ENCODE results near the gene RABGAP1L.

RABGAP1L gene

DNA sequence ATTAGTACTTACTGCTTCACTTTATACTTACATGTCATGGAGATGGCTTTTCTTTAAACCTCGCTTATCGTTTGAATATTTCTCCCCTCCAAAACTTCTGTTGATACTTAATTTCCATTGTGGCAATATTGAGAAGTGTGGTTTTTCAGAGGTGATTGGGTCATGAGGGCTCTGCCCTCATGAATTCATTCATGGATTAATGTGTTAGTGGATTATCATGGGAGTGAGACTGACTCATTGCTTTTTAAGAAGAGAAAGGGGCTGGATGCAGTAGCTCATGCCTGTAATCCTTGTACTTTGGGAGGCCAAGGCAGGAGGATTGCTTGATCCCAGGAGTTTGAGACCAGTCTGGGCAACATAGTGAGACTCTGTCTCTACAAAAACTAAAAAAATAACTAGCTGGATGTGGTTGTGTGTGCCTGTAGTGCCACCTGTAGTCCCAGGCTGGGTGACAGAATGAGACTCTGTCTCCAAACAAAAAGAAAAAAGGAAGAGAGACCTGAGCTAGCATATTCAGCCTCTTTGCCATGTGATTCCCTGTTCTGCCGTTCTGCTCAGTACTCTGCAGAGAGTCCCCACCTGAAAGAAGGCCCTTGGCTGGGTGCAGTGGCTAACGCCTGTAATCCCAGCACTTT lies 30.2 kb downstream of the RABGAP1L start:
- no peak overlapping the region for H3K4me3 ChIP-seq (ENCODE audit: low read depth, low read length)
- DNase-seq (ENCODE audit: low read depth), result no peak
- TF ChIP-seq, protein P1, sequence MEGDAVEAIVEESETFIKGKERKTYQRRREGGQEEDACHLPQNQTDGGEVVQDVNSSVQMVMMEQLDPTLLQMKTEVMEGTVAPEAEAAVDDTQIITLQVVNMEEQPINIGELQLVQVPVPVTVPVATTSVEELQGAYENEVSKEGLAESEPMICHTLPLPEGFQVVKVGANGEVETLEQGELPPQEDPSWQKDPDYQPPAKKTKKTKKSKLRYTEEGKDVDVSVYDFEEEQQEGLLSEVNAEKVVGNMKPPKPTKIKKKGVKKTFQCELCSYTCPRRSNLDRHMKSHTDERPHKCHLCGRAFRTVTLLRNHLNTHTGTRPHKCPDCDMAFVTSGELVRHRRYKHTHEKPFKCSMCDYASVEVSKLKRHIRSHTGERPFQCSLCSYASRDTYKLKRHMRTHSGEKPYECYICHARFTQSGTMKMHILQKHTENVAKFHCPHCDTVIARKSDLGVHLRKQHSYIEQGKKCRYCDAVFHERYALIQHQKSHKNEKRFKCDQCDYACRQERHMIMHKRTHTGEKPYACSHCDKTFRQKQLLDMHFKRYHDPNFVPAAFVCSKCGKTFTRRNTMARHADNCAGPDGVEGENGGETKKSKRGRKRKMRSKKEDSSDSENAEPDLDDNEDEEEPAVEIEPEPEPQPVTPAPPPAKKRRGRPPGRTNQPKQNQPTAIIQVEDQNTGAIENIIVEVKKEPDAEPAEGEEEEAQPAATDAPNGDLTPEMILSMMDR (IDR thresholded peaks at IDR 0.05; ENCODE audit: low read depth, low read length, missing control alignments), result peak; percentile 15

DNA sequence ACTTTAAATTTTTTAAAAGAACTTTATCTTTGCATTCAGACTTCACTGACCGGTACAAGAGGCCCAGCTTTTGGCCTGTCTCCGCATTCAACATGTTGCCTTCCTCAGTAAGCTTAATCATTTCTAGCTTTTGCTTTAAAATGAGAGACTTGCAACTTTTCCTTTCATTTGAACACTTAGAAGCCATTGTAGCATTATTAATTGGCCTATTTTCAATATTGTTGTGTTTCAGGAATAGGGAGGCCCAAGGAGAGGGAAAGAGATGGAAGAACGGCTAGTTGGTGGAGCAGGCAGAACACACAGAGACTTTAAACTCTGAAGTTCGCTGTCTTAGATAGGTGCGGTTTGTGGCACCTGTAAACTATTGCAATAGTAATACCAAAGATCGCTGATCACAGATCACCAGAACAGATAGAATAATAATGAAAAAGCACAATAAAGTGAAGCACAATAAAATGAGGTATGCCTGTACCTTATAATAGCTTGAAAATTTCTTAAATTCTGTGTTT lies 31.4 kb downstream of the RABGAP1L start:
- no peak overlapping the region for H3K4me3 ChIP-seq (ENCODE audit: low read depth, low read length)
- TF ChIP-seq, protein P1 (IDR thresholded peaks at IDR 0.05; ENCODE audit: low read depth, low read length, missing control alignments), result no peak
- DNase-seq (ENCODE audit: low read depth), result no peak

DNA sequence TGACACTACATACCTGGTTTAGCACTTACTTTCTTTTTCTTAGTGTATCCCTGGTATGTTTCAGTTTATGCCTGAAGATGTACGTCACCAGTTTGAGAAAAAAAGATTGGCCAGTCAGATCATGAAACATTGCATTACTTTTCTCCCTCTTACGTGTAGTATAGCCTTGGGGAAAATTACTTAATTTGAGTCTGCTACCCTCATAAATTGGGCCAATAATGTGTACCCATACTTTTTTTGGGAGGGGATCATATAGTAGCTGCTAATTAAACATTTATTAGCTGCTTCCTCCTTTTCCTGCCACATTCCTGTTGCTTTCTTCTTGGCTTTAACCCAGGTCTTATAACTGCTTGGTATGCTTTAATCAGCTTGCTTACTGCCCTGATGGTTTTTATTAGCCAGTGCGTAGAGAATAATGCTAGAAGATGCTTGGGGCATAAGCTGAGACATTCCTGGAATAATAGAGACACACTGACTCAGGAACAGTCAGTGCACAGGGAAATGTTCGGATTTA lies 32.1 kb downstream of the RABGAP1L start:
- no peak overlapping the region for H3K4me3 ChIP-seq (ENCODE audit: low read depth, low read length)
- DNase-seq (ENCODE audit: low read depth), result no peak
- TF ChIP-seq, protein P1 (IDR thresholded peaks at IDR 0.05; ENCODE audit: low read depth, low read length, missing control alignments), result no peak

DNA sequence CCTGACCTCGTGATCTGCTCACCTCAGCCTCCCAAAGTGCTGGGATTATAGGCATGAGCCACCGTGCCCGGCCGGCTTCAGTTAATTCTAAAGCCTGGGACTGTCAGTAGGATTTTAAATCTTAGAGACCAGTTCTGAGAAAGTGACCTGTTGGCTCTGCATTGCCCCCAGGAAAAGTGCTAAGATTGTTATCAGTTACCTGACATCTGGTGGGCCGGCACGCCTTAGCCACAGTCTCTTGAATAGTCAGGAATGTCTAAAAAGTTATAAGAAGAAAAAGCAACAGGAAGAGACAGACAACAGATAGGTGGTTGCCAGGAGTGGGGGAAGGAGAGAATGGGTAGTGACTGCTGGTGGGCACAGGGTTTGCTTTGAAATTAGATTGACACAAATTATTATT lies 35.1 kb downstream of the RABGAP1L start:
- no peak for DNase-seq (ENCODE audit: low read depth)
- H3K4me3 ChIP-seq (ENCODE audit: low read depth, low read length), result no peak overlapping the region
- TF ChIP-seq, protein P1 (IDR thresholded peaks at IDR 0.05; ENCODE audit: low read depth, low read length, missing control alignments), result no peak

DNA sequence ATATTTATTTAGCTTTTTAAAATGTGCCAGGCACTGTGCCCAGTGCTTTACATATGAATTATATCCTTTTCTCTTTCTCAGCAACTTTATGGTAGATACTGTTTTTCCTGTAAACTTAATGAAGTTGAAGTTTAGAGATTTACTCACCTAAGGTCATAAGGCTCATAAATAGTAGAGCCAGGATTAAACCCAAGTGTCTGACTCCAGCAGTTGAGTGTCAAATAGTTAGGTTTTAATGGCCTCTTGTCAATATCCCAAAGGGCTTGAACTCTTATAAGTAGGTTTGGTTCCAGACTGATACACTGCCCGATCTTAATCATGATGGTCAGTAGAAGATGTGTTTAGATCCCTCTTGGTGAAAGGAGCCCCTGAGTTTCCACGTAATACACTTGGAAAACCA lies 37.8 kb downstream of the RABGAP1L start:
- H3K4me3 ChIP-seq (ENCODE audit: low read depth, low read length), result no peak overlapping the region
- no peak for DNase-seq (ENCODE audit: low read depth)
- TF ChIP-seq, protein P1 (IDR thresholded peaks at IDR 0.05; ENCODE audit: low read depth, low read length, missing control alignments), result no peak

- TF ChIP-seq, protein P1 (IDR thresholded peaks at IDR 0.05; ENCODE audit: low read depth, low read length, missing control alignments), result no peak
- no peak for DNase-seq (ENCODE audit: low read depth)
- H3K4me3 ChIP-seq (ENCODE audit: low read depth, low read length), result no peak overlapping the region
These were observed 38.2 kb downstream of the RABGAP1L start for GRCh38 chr1:174197547-174197946.

GRCh38 chr1:174198202-174198601 lies 38.9 kb downstream of the RABGAP1L start:
- TF ChIP-seq, protein P1 (IDR thresholded peaks at IDR 0.05; ENCODE audit: low read depth, low read length, missing control alignments), result no peak
- no peak overlapping the region for H3K4me3 ChIP-seq (ENCODE audit: low read depth, low read length)
- no peak for DNase-seq (ENCODE audit: low read depth)

Data from GM12864 (cell line).